HG02798 (cell line): ENCODE measurements around the gene KDM1A.
A peak's percentile ranks its signal among the peaks of the same experiment; 100 is the strongest.
"Not testable (repeated sequence)": the region's sequence is repeated elsewhere in the genome, so short reads cannot be mapped to it uniquely, and the experiment has no call there.

Experiments used
- ATAC-seq: cut with Tn5 transposase; IDR thresholded peaks from one replicate; pipeline ENCODE4 v1.9.1; 2021; ENCODE audit warnings: mild to moderate bottlenecking; ENCODE audit not compliant: unreplicated experiment, poor library complexity

KDM1A gene

GRCh38 chr1:23010025-23010424 lies 9.2 kb upstream of the KDM1A start:
- ATAC-seq: not testable (repeated sequence)

- no peak for ATAC-seq
Measured at GRCh38 chr1:23013657-23014056, 5.6 kb upstream of the KDM1A start.

GRCh38 chr1:23018661-23019093 lies 591 bp upstream of the KDM1A start:
- no peak for ATAC-seq

- ATAC-seq: peak; percentile 24
Measured at GRCh38 chr1:23019863-23020625, 776 bp downstream of the KDM1A start.

- ATAC-seq: no peak
Measured at GRCh38 chr1:23020706-23021405, 1.6 kb downstream of the KDM1A start.

- ATAC-seq: no peak
Measured at GRCh38 chr1:23021834-23022233, 2.6 kb downstream of the KDM1A start.

- no peak for ATAC-seq
Measured at GRCh38 chr1:23023174-23023845, 4.0 kb downstream of the KDM1A start.

- no peak for ATAC-seq
Measured at GRCh38 chr1:23026568-23026967, 7.3 kb downstream of the KDM1A start.

- no peak for ATAC-seq
Measured at GRCh38 chr1:23027352-23027907, 8.2 kb downstream of the KDM1A start.

GRCh38 chr1:23029337-23029736 lies 10.1 kb downstream of the KDM1A start:
- ATAC-seq: no peak

GRCh38 chr1:23035823-23036452 lies 16.7 kb downstream of the KDM1A start:
- ATAC-seq: no peak

GRCh38 chr1:23037081-23037740 lies 17.9 kb downstream of the KDM1A start:
- no peak for ATAC-seq

GRCh38 chr1:23039308-23039826 lies 20.1 kb downstream of the KDM1A start:
- ATAC-seq: no peak

GRCh38 chr1:23040509-23040908 lies 21.2 kb downstream of the KDM1A start:
- ATAC-seq: no peak

GRCh38 chr1:23044035-23044434 lies 24.8 kb downstream of the KDM1A start:
- ATAC-seq: no peak

GRCh38 chr1:23050201-23050600 lies 30.9 kb downstream of the KDM1A start:
- no peak for ATAC-seq

GRCh38 chr1:23051290-23051909 lies 32.1 kb downstream of the KDM1A start:
- no peak for ATAC-seq

GRCh38 chr1:23057301-23057700 lies 38.0 kb downstream of the KDM1A start:
- ATAC-seq: no peak

- no peak for ATAC-seq
Measured at GRCh38 chr1:23062271-23062670, 43.0 kb downstream of the KDM1A start.
